GM11168 (cell line): ENCODE data around the gene DUSP9.

Source experiments
- in situ Hi-C: fragments of 300-500 bp; cut with MboI; formaldehyde crosslinking; loops from one replicate; pipeline ENCODE4 v1.12.0; 2022; ENCODE audit warnings: low sequenced_read_pairs; ENCODE audit not compliant: unreplicated experiment

Gene DUSP9

DNA sequence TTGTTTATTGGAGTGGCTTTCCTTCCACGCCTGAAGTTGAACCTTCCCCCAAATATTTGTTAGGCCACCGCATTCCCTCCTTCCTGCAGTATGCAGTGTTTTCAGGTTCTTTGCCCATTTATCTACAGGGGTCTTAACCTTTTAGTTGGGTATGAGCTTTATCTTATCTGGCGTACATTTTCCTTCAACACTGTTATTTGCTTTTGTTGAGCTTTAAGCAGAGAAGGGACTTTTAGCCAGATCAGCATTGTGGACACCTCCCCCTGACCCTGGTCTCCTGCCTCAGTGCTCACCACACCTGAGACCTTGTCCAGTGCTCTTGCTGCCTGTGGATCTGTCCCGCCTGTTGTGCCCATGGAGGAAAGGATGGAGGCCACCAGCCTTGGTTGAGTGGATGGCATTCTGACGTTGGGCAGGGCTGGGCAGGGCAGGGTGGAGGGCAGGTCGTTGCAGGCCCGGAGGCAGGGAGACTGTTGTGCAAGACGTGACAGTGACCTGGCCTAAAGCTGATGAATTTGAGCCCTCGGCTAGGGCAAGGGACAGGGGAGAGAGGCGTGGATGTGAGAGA is 998 bp upstream of the DUSP9 start:
- in situ Hi-C loops = no loop called here

- in situ Hi-C loops = no loop called here
Observed at GRCh38 chrX:153647461-153648357, 706 bp downstream of the DUSP9 start.

- in situ Hi-C loops = no loop called here
Observed at GRCh38 chrX:153648358-153649177, 1.6 kb downstream of the DUSP9 start.

DNA sequence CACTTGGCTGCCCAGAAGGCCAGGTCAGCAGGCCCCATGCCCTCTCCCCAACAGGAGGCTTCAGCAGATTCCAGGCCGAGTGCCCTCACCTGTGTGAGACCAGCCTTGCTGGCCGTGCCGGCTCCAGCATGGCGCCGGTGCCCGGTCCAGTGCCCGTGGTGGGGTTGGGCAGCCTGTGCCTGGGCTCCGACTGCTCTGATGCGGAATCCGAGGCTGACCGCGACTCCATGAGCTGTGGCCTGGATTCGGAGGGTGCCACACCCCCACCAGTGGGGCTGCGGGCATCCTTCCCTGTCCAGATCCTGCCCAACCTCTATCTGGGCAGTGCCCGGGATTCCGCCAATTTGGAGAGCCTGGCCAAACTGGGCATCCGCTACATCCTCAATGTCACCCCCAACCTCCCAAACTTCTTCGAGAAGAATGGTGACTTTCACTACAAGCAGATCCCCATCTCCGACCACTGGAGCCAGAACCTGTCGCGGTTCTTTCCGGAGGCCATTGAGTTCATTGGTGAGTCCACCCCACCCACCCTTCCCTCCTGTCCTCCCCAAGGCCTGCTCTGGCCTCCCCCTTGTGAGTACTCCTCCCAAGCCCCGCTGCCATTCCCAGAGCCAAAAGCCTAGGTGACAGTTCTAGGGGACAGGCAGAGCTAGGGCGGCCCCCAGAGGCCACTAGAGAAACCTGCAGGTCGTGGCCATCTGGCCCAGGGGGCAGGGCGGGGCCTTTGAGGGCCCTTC is 2.3 kb downstream of the DUSP9 start:
- in situ Hi-C loops = no loop called here

- in situ Hi-C loops = no loop called here
Observed at GRCh38 chrX:153649915-153650782, 3.1 kb downstream of the DUSP9 start.

DNA sequence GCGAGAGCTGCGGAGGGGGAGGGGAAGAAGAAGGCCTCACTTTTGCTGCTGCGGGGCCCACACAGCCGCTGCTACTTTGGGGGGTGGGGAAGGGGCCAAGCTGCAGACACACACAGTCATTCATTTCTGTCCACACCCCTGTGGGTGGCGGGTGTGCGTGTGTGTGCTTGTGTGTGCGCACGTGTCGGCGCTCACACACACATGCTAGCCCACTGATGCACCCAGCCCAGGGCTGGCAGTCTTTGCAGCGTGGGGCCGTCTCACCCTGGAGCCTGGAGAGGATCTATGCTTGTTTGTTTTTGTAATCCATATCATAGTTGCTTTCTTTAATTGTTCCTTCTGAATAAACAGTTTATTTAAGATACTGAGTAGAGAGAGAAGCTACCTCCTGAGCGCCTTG is 4.0 kb downstream of the DUSP9 start:
- in situ Hi-C loops = no loop called here

- in situ Hi-C loops = no loop called here
Observed at GRCh38 chrX:153651540-153652079, 4.6 kb downstream of the DUSP9 start.

GRCh38 chrX:153653556-153653955 is 6.6 kb downstream of the DUSP9 start:
- in situ Hi-C loops = no loop called here

GRCh38 chrX:153657161-153657560 is 10.2 kb downstream of the DUSP9 start:
- in situ Hi-C loops = no loop called here

GRCh38 chrX:153659268-153659667 is 12.3 kb downstream of the DUSP9 start:
- in situ Hi-C loops = no loop called here

DNA sequence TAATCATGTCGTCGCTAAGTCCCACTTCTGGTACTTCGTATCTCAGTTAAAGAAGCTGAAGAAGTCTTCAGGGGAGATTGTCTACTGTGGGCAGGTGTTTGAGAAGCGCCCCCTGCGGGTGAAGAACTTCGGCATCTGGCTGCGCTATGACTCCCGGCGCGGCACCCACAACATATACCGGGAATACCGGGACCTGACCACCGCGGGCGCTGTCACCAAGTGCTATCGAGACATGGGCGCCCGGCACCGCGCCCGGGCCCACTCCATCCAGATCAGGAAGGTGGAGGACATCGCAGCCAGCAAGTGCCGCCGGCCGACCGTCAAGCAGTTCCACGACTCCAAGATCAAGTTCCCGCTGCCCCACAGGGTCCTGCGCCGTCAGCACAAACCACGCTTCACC is 15.3 kb downstream of the DUSP9 start:
- in situ Hi-C loops = loop anchor here (10.0 kb wide), 3 partner anchors 57 to 707 kb away; no protein-coding TSS in a partner anchor

- in situ Hi-C loops = loop anchor here (10.0 kb wide), 3 partner anchors 61 to 711 kb away; no protein-coding TSS in a partner anchor
Observed at GRCh38 chrX:153665726-153666306, 18.8 kb downstream of the DUSP9 start.

- in situ Hi-C loops = loop anchor here (10.0 kb wide), 3 partner anchors 63 to 713 kb away; no protein-coding TSS in a partner anchor
Observed at GRCh38 chrX:153667281-153667955, 20.4 kb downstream of the DUSP9 start.

DNA sequence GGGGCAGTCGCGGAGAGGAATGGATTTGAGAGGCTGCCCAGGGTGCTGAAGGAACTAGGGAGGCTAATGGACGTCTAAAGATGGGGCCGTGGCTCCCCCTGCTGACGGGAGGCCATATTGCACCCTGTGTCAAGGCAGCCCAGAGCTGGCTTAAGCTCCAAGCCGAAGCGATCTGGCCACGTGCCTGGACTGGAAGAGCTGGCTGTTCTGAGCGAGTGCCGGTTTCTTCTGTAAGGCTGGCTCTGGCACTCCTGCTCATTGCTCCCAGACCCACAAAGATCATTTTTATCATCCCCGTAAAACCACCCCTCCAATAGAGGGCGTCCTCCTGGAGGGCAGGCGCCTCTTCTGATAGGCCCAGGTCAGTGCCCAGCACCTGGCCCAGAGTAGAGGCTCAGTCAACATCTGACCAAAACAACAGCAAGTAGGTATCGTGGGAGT is 21.0 kb downstream of the DUSP9 start:
- in situ Hi-C loops = loop anchor here (10.0 kb wide), 3 partner anchors 63 to 713 kb away; no protein-coding TSS in a partner anchor

GRCh38 chrX:153668423-153669173 is 21.6 kb downstream of the DUSP9 start:
- in situ Hi-C loops = loop anchor here (10.0 kb wide), 3 partner anchors 64 to 714 kb away; no protein-coding TSS in a partner anchor

DNA sequence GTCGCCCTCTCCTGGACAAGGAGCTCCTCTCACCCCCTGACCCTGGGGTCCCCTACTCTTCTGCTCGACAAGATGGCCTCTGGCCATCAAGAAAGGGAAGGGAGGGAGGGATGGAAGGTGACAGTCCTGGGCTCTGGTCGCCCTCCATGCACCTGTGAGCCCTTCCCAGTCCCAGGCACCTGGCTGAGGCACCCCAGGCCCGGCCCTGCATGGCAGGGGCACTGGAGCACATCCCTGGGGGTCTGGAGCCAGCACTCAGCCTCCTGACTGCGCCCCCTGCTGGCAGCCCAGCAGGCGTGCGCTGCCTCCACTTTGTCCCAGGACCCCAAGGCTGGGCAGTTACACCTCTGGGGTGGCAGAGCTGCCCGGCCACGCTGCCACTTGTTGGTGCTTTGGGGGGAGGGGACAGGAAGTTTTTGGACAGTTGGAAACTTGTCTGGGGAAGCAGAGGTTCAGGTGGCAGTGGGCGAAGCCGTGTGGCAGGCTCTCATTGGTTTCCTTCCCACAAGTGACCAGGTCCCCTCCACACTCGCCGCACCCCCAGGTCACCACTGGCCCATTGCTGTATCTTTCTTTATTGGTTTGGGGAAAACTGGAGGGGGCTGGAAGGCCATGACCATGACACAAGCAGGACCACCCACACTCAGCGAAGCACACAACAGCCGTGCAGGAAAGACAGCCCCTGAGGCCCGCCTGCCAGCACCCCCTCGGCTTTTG is 22.3 kb downstream of the DUSP9 start:
- in situ Hi-C loops = loop anchor here (10.0 kb wide), 3 partner anchors 65 to 715 kb away; no protein-coding TSS in a partner anchor
